OCI-LY1 (cell line): ENCODE data around the gene EBF3.

ENCODE experiments used
- CTCF ChIP-seq: fragments of 200-600 bp; sonication (generic), shearing (Covaris generic); IDR thresholded peaks from 2 replicates; pipeline ENCODE4 v1.5.1; 2017; ENCODE audit warnings: mild to moderate bottlenecking, antibody characterized with exemption, low read length, moderate library complexity, mixed read lengths
- EZH2 ChIP-seq: fragments of 200-600 bp; sonication (generic), shearing (Covaris generic); IDR thresholded peaks from 2 replicates; pipeline ENCODE4 v1.8.0; 2017; ENCODE audit warnings: borderline replicate concordance, mixed run types, mild to moderate bottlenecking, antibody characterized with exemption, low read length, moderate library complexity, mixed read lengths

GRCh38 chr10:129896860-129897200, 67.2 kb downstream of the EBF3 start:
- TF ChIP-seq CTCF (no peak), EZH2 (no peak)
